ENCODE results near the gene CERK.

Gene CERK

DNA sequence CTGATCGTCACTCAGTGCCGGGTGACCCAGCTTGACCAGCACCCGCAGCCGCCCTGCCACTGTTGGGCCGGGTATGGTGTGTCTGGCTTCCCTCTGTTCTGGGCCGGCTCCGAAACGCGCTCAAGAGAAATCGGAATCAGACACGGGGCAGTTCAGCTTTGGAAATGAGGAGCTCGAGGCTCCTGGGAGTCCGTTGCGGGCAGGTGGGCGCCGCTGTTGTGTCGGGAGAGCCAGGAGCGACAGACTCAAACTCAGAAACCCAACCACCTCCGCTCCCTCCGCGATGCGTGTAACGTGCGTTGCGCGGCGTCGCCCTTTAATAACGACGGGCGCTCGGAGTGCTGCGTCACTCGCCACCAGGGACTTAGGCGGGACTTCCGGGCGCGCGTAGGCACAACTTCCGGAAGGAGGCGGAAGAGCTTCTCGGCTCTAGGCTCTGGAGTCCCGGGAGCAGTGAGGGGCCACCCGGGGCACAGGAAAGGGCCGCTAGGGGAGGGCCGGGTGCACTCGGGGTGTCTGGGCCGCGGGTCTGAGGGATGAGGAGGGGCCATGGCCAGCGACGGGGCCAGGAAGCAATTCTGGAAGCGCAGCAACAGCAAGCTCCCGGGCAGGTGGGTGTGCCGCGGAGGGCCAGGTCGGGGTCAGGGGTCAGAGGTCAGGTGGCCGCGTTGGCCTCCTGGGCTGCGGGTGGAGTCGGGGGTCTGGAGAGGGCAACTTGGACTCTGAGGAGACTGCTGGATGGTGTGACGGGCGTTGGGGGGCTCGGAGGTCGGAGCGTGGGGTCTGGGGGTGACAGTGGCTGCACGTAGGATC is 24.4 kb upstream of the CERK start, which contains the start of gene TBC1D22A:
TBC1D22A (plus strand) TSS at position 413 of the 813 bp plus-strand sequence; CDS start at position 550, 137 bp downstream.
- Histone ChIP-seq H3K27ac (ENCODE audit: low read depth, low read length) (peak within 1 kb of the TSS; percentile 98), H3K36me3 (ENCODE audit: control insufficient read depth, insufficient read depth, low read length) (no peaks in the 10 kb centered on the region), H3K9ac (ENCODE audit: low read length) (peak within 1 kb of the TSS; percentile 94), H3K4me1 (ENCODE audit: control insufficient read depth, insufficient read depth, low read length) (peaks cover 5% of the 10 kb centered on the region), H3K4me3 (ENCODE audit: low read length) (peak within 1 kb of the TSS; percentile 95), H3K27me3 (ENCODE audit: control insufficient read depth, insufficient read depth, low read length) (no peaks in the 10 kb centered on the region)

GRCh38 chr22:46761539-46762237 is 23.6 kb upstream of the CERK start:
- Histone ChIP-seq H3K4me3 (ENCODE audit: low read length) (peak overlapping the region; percentile 95), H3K4me1 (ENCODE audit: control insufficient read depth, insufficient read depth, low read length) (peaks cover 5% of the 10 kb centered on the region), H3K27me3 (ENCODE audit: control insufficient read depth, insufficient read depth, low read length) (no peaks in the 10 kb centered on the region), H3K9ac (ENCODE audit: low read length) (peak overlapping the region; percentile 94), H3K36me3 (ENCODE audit: control insufficient read depth, insufficient read depth, low read length) (no peaks in the 10 kb centered on the region), H3K27ac (ENCODE audit: low read depth, low read length) (peak overlapping the region; percentile 98)

DNA sequence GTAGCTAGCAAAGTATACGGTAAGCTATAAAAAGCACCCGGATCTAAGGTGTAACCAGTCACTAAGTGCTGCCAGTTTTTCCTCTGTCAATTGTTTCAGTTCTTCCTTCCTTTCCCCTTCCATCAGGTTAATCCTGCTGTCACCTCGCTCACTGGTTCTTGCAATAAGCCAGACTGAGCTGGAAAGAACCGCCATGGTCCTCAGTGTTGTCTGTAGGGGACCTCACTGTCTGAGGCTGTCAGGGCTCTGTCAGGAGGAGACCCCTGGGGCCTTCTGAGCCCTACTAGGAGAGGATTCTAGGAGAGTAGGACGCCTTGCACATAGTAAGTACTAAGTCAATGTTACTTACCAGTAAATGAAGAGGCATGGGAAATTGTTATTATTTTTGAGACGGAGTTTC is 23.0 kb upstream of the CERK start:
- Histone ChIP-seq H3K4me3 (ENCODE audit: low read length) (peak overlapping the region; percentile 95), H3K9ac (ENCODE audit: low read length) (no peak overlapping the region), H3K27me3 (ENCODE audit: control insufficient read depth, insufficient read depth, low read length) (no peaks in the 10 kb centered on the region), H3K27ac (ENCODE audit: low read depth, low read length) (no peak overlapping the region), H3K4me1 (ENCODE audit: control insufficient read depth, insufficient read depth, low read length) (peaks cover 5% of the 10 kb centered on the region), H3K36me3 (ENCODE audit: control insufficient read depth, insufficient read depth, low read length) (no peaks in the 10 kb centered on the region)

DNA sequence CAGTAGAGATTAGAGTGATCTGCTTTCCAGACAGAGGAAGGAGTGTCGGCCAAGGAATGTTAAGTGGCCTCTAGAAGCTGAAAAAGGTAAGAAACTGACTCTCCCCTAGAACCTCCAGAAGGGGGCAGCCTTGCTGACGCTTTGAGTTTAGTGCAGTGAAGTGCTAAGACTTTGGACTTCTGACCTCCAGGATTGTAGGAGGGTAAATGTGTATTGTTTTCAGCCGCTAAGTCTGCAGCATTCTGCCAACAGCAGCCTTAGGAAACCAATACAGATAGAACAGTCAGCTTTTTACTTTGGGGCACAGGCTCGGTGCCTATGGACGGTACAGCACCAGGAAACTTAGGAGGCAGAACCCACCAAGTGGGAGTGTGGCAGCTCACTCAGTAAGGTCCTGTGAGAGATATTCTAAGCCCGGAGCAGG is 20.8 kb upstream of the CERK start:
- Histone ChIP-seq H3K27me3 (ENCODE audit: control insufficient read depth, insufficient read depth, low read length) (no peaks in the 10 kb centered on the region), H3K36me3 (ENCODE audit: control insufficient read depth, insufficient read depth, low read length) (no peaks in the 10 kb centered on the region), H3K9ac (ENCODE audit: low read length) (no peak overlapping the region), H3K4me3 (ENCODE audit: low read length) (no peak overlapping the region), H3K4me1 (ENCODE audit: control insufficient read depth, insufficient read depth, low read length) (peaks cover 11% of the 10 kb centered on the region), H3K27ac (ENCODE audit: low read depth, low read length) (no peak overlapping the region)

GRCh38 chr22:46758121-46758520 is 20.1 kb upstream of the CERK start:
- Histone ChIP-seq H3K9ac (ENCODE audit: low read length) (no peak overlapping the region), H3K36me3 (ENCODE audit: control insufficient read depth, insufficient read depth, low read length) (no peaks in the 10 kb centered on the region), H3K4me3 (ENCODE audit: low read length) (no peak overlapping the region), H3K4me1 (ENCODE audit: control insufficient read depth, insufficient read depth, low read length) (peaks cover 9% of the 10 kb centered on the region), H3K27me3 (ENCODE audit: control insufficient read depth, insufficient read depth, low read length) (no peaks in the 10 kb centered on the region), H3K27ac (ENCODE audit: low read depth, low read length) (no peak overlapping the region)

GRCh38 chr22:46757104-46757503 is 19.1 kb upstream of the CERK start:
- H3K4me3 ChIP-seq (ENCODE audit: low read length) = no peak overlapping the region
- no peaks in the 10 kb centered on the region for H3K36me3 ChIP-seq (ENCODE audit: control insufficient read depth, insufficient read depth, low read length)
- no peak overlapping the region for H3K9ac ChIP-seq (ENCODE audit: low read length)
- no peak overlapping the region for H3K27ac ChIP-seq (ENCODE audit: low read depth, low read length)
- peaks cover 9% of the 10 kb centered on the region for H3K4me1 ChIP-seq (ENCODE audit: control insufficient read depth, insufficient read depth, low read length)
- no peaks in the 10 kb centered on the region for H3K27me3 ChIP-seq (ENCODE audit: control insufficient read depth, insufficient read depth, low read length)

DNA sequence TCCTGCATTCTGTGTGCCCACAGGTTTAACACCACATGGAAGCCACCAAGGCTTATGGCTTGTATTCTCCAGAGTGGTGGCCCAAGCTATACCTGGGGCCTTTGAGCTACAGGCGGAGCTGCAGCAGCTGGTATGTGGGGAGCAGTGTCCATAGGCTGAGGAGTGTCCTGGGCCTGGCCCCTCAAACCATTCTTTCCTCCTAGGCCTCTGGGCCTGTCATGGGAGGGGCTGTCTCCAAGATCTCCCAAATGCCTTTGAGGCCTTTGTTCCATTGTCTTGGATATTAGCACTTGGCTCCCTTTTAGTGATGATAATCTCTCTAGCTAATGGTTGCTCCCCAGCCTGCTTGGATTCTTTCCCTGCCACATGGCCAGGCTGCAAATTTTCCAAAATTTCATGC is 18.0 kb upstream of the CERK start:
- Histone ChIP-seq H3K36me3 (ENCODE audit: control insufficient read depth, insufficient read depth, low read length) (no peaks in the 10 kb centered on the region), H3K4me1 (ENCODE audit: control insufficient read depth, insufficient read depth, low read length) (peaks cover 7% of the 10 kb centered on the region), H3K9ac (ENCODE audit: low read length) (no peak overlapping the region), H3K27ac (ENCODE audit: low read depth, low read length) (no peak overlapping the region), H3K27me3 (ENCODE audit: control insufficient read depth, insufficient read depth, low read length) (no peaks in the 10 kb centered on the region), H3K4me3 (ENCODE audit: low read length) (no peak overlapping the region)

DNA sequence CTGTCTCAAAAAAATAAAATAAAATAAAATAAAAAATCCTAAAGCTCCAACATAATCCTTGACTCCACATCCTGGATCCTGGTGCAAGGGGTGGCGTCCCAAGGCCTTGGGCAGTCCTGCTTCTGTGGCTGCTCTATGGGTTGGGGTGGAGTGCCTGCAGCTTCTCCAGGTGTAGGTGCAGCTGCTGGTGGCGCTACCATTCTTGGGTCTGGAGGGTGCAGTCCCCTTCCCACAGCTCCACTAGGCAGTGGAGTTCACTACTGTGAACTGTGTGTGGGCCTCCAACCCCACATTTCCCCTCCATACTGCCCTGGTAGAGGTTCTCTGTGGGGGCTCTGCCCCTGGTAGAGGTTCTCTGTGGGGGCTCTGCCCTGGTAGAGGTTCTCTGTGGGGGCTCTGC is 17.5 kb upstream of the CERK start:
- Histone ChIP-seq H3K9ac (ENCODE audit: low read length) (no peak overlapping the region), H3K27me3 (ENCODE audit: control insufficient read depth, insufficient read depth, low read length) (no peaks in the 10 kb centered on the region), H3K27ac (ENCODE audit: low read depth, low read length) (no peak overlapping the region), H3K4me3 (ENCODE audit: low read length) (no peak overlapping the region), H3K4me1 (ENCODE audit: control insufficient read depth, insufficient read depth, low read length) (peaks cover 7% of the 10 kb centered on the region), H3K36me3 (ENCODE audit: control insufficient read depth, insufficient read depth, low read length) (no peaks in the 10 kb centered on the region)

DNA sequence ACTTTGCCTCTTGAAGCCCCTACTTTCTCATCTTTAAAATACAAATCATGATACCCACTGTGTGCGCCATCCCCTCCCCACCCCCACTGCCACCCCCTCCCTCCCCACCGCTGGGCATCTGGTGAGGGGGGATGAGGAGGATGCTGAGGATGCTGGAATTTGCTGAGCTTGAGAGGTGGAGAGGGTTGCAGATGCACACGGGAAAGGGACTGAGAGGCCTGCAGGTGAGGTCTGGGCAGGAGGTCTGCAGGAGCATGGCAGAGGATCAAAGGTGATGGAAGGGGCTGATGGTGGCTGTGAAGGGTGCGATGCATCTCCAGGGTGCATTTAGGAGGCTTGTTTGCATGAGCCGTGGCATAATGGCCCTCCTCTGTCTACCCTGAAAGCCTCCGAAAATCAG is 16.8 kb upstream of the CERK start:
- Histone ChIP-seq H3K27me3 (ENCODE audit: control insufficient read depth, insufficient read depth, low read length) (no peaks in the 10 kb centered on the region), H3K9ac (ENCODE audit: low read length) (no peak overlapping the region), H3K4me3 (ENCODE audit: low read length) (no peak overlapping the region), H3K27ac (ENCODE audit: low read depth, low read length) (no peak overlapping the region), H3K4me1 (ENCODE audit: control insufficient read depth, insufficient read depth, low read length) (peaks cover 7% of the 10 kb centered on the region), H3K36me3 (ENCODE audit: control insufficient read depth, insufficient read depth, low read length) (no peaks in the 10 kb centered on the region)

DNA sequence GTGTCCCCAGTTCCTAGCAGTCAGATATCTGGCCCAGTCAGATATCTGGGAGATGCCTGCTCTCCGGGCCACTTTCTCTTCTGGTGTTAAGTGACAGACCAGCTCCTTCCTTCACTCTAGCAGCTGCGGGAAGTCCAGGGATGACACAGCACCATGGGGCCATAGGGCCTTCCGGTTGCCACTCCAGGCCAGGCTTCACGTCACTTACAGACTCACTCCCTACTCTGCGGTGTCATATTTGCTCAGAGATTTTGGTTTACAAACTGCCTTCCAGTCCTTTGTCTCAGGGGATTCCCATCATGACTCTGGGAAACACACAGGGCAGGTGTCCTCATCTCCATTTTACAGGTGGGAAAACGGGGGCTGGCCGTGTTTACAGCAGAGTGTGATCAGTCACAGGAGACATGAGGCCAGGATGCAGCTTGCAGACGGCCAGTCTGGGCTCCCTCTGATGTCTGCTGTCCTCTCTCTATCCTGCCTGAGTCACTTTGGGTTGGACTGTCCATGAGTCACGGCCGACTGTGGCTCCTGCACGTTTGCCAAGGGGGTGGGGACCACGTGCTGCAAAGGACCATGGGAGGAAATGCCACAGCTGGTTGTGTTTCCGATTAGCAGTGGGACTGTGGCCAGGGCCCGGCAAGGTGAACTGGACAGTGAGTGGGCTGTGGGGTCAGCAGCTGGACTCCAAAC is 16.2 kb upstream of the CERK start:
- Histone ChIP-seq H3K9ac (ENCODE audit: low read length) (no peak overlapping the region), H3K27me3 (ENCODE audit: control insufficient read depth, insufficient read depth, low read length) (peaks cover 2% of the 10 kb centered on the region), H3K27ac (ENCODE audit: low read depth, low read length) (peak overlapping the region; percentile 60), H3K4me3 (ENCODE audit: low read length) (peak overlapping the region; percentile 6), H3K4me1 (ENCODE audit: control insufficient read depth, insufficient read depth, low read length) (peaks cover 11% of the 10 kb centered on the region), H3K36me3 (ENCODE audit: control insufficient read depth, insufficient read depth, low read length) (no peaks in the 10 kb centered on the region)

DNA sequence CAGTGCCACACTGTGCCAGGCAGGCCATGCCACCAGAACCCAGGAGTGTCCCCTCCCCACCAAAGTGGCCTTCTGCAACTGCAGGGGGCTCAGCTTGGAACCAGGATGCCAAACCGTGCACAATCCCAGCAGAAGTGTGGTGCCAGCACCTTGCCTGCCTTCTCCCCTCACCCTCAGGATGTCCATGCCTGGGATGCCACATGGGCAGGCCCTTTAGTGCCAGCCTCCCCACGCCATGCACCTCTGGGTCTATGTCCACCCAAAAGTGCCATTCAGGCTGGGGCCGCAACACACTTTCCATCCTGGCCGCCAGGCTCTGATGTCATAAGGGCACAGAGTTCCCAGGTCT is 15.7 kb upstream of the CERK start:
- peak overlapping the region; percentile 60 for H3K27ac ChIP-seq (ENCODE audit: low read depth, low read length)
- H3K4me3 ChIP-seq (ENCODE audit: low read length) = peak overlapping the region; percentile 6
- H3K9ac ChIP-seq (ENCODE audit: low read length) = no peak overlapping the region
- H3K27me3 ChIP-seq (ENCODE audit: control insufficient read depth, insufficient read depth, low read length) = peaks cover 2% of the 10 kb centered on the region
- peaks cover 12% of the 10 kb centered on the region for H3K4me1 ChIP-seq (ENCODE audit: control insufficient read depth, insufficient read depth, low read length)
- H3K36me3 ChIP-seq (ENCODE audit: control insufficient read depth, insufficient read depth, low read length) = no peaks in the 10 kb centered on the region

DNA sequence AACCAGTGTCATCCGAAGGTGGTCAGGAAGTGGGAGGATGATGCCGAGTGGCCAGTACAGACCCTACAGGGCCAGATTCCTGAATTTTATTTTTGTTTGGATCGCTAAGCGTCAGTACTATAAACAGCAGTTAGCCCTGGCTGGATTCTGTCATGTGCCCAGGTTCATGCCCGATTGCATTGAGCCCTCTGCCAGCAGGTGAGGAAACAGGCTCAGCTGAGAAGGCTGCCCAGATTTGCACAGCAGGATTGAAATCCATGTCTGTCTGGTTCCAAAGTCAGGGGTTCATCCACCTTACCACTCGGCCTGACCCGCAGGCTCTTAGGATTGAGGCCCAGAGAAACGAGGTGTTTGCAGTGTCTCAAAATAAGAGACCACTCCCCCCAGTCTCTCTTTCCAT is 15.3 kb upstream of the CERK start:
- Histone ChIP-seq H3K36me3 (ENCODE audit: control insufficient read depth, insufficient read depth, low read length) (no peaks in the 10 kb centered on the region), H3K4me1 (ENCODE audit: control insufficient read depth, insufficient read depth, low read length) (peaks cover 12% of the 10 kb centered on the region), H3K9ac (ENCODE audit: low read length) (no peak overlapping the region), H3K27me3 (ENCODE audit: control insufficient read depth, insufficient read depth, low read length) (peaks cover 3% of the 10 kb centered on the region), H3K4me3 (ENCODE audit: low read length) (no peak overlapping the region), H3K27ac (ENCODE audit: low read depth, low read length) (no peak overlapping the region)
